Vagina (tissue), 2 donors: ENCODE results near the gene ZSCAN4. TPM values are rescaled to one million over a fixed set of nuclear protein-coding genes. Genes with fewer than 3 reads are reported as not detected.
A peak's percentile ranks its signal among the peaks of the same experiment; 100 is the strongest.

Source experiments
- DNase-seq, 2 donors: peaks; one replicate each; pipeline ENCODE4 v3.0.0-alpha.2; 2017; ENCODE audit errors: extremely low spot score in 2 of 2
- H3K27ac ChIP-seq: fragments of 200-600 bp; sonication (generic); one replicate; pipeline ENCODE4 v1.5.1; 2019
- H3K27me3 ChIP-seq: fragments of 200-600 bp; sonication (generic); one replicate; pipeline ENCODE4 v1.5.1; 2019
- H3K36me3 ChIP-seq, 2 donors: fragments of 200-600 bp; sonication (generic); one replicate each; pipeline ENCODE4 v1.5.1; 2017 to 2019
- H3K4me1 ChIP-seq: fragments of 200-600 bp; sonication (generic); one replicate; pipeline ENCODE4 v1.5.1; 2019
- H3K4me3 ChIP-seq, 2 donors: fragments of 200-600 bp; sonication (generic); 1 replicate in 1 of 2; 2 replicates in 1 of 2; pipeline ENCODE4 v1.5.1; 2016 to 2019
- H3K9me3 ChIP-seq: fragments of 200-600 bp; sonication (generic); one replicate; pipeline ENCODE4 v1.5.1; 2019
- POLR2A ChIP-seq, 2 donors: fragments of 450-650 bp; IDR thresholded peaks; one replicate each; pipeline ENCODE4 v1.6.1; 2017; ENCODE audit warnings: antibody characterized with exemption in 2 of 2, mild to moderate bottlenecking in 2 of 2, moderate library complexity in 2 of 2
- POLR2AphosphoS5 ChIP-seq, 2 donors: sonication (generic); formaldehyde crosslinking; IDR thresholded peaks; one replicate each; pipeline ENCODE4 v1.9.0; 2017; ENCODE audit warnings: antibody characterized with exemption in 2 of 2, mild to moderate bottlenecking in 2 of 2, low read depth in 1 of 2; ENCODE audit not compliant: insufficient read depth in 1 of 2
- intact Hi-C: fragments of 100-400 bp; cut with DNase I; formaldehyde crosslinking; loops from one replicate; pipeline ENCODE4 v1.15.1; 2023
- total RNA-seq: library from RNA; depleted of rRNA; stranded (reverse); fragments of >200 nt; gene quantifications from one replicate; pipeline ENCODE4 v1.2.3, GENCODE V29; 2016
- TF ChIP-seq, protein P1 (sequence below), 3 experiments: fragments of 450-650 bp in 2 of 3; fragments of 200-600 bp in 1 of 3; sonication (generic) in 1 of 3; IDR thresholded peaks; one replicate each; pipeline ENCODE4 v1.5.1; 2017 to 2019; ENCODE audit warnings: antibody characterized with exemption in 3 of 3, mild to moderate bottlenecking in 2 of 3, moderate library complexity in 2 of 3

ZSCAN4 gene
- total RNA-seq, 1 donor from 2014 or later, result not detected

DNA sequence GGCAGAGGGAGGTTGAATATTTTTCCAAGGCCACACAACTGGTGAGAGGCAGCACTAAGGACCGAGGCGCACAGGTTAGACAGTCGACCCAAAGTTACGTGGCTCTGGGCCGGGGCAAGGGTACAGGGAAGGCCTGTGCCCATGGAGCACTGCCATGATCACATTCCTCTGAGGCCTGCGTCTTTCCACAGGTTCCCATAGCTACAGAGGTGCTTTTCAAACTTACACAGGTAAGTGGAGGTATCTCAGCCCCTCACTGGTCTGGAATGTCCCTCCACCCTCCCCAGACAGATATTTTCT is 35.0 kb upstream of the ZSCAN4 start:
- H3K36me3 ChIP-seq, result peaks cover 0 to 48% of the 10 kb centered on the region in 2 donors
- intact Hi-C loops, result no loop called here

DNA sequence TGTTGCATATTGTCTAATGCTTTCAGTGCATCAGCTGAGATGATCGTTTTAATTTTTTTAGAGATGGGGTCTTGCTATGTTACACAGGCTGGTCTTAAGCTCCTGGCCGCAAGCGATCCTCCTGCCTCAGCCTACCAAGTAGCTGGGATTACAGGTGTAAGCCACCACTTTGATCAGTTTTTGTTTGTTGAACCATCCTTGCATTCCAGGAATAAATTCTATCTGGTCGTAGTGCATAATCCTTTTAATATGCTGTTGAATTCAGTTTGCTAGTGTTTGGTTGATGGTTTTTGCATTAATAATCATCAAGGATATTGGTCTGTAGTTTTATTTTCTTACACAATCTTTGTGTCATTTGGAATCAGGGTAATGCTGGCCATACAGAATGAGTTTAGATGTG is 31.4 kb upstream of the ZSCAN4 start:
- peaks cover 11% of the 10 kb centered on the region for H3K4me1 ChIP-seq
- no peak overlapping the region for H3K4me3 ChIP-seq
- H3K36me3 ChIP-seq, result peaks cover 13 to 78% of the 10 kb centered on the region in 2 donors
- H3K27me3 ChIP-seq, result no peaks in the 10 kb centered on the region
- intact Hi-C loops, result no loop called here
- DNase-seq, result no peak
- no peak overlapping the region for H3K27ac ChIP-seq
- TF ChIP-seq POLR2AphosphoS5 (IDR thresholded peaks at IDR 0.05; ENCODE audit: insufficient read depth in 1 of 2, low read depth in 1 of 2) (no peak), POLR2A (IDR thresholded peaks at IDR 0.05) (no peak)
- TF ChIP-seq, protein P1, sequence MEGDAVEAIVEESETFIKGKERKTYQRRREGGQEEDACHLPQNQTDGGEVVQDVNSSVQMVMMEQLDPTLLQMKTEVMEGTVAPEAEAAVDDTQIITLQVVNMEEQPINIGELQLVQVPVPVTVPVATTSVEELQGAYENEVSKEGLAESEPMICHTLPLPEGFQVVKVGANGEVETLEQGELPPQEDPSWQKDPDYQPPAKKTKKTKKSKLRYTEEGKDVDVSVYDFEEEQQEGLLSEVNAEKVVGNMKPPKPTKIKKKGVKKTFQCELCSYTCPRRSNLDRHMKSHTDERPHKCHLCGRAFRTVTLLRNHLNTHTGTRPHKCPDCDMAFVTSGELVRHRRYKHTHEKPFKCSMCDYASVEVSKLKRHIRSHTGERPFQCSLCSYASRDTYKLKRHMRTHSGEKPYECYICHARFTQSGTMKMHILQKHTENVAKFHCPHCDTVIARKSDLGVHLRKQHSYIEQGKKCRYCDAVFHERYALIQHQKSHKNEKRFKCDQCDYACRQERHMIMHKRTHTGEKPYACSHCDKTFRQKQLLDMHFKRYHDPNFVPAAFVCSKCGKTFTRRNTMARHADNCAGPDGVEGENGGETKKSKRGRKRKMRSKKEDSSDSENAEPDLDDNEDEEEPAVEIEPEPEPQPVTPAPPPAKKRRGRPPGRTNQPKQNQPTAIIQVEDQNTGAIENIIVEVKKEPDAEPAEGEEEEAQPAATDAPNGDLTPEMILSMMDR (IDR thresholded peaks at IDR 0.05), result no peak
- peaks cover 54% of the 10 kb centered on the region for H3K9me3 ChIP-seq

More for the DNA sequence above, 35.0 kb upstream of the ZSCAN4 start:
- peak in 1 of 2 donors; percentile 49 for DNase-seq
- peaks cover 11% of the 10 kb centered on the region for H3K4me1 ChIP-seq
- no peak overlapping the region for H3K27ac ChIP-seq
- peaks cover 24% of the 10 kb centered on the region for H3K9me3 ChIP-seq
- peak overlapping the region; percentile 60 to 79 for H3K4me3 ChIP-seq
- TF ChIP-seq, protein P1 (IDR thresholded peaks at IDR 0.05), result no peak
- no peaks in the 10 kb centered on the region for H3K27me3 ChIP-seq

DNA sequence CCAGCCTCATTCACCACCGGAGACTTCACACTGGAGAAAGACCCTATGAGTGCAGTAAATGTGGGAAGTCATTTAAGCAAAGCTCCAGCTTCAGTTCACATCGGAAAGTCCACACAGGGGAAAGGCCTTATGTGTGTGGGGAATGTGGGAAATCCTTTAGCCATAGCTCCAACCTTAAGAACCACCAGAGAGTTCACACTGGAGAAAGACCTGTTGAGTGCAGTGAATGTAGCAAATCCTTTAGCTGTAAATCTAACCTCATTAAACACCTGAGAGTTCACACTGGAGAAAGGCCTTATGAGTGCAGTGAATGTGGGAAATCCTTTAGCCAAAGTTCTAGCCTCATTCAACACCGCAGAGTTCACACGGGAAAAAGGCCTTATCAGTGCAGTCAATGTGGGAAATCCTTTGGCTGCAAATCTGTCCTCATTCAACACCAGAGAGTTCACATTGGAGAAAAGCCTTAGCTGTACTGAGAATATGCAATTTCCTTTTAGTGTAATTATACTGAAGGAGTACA is 27.0 kb upstream of the ZSCAN4 start:
- H3K4me3 ChIP-seq, result no peak overlapping the region
- no peaks in the 10 kb centered on the region for H3K27me3 ChIP-seq
- TF ChIP-seq POLR2AphosphoS5 (IDR thresholded peaks at IDR 0.05; ENCODE audit: insufficient read depth in 1 of 2, low read depth in 1 of 2) (no peak), POLR2A (IDR thresholded peaks at IDR 0.05) (no peak)
- TF ChIP-seq, protein P1 (IDR thresholded peaks at IDR 0.05), result no peak
- no peaks in the 10 kb centered on the region for H3K4me1 ChIP-seq
- peak in 1 of 2 donors; percentile 13 for DNase-seq
- intact Hi-C loops, result no loop called here
- no peak overlapping the region for H3K27ac ChIP-seq
- peaks cover 13 to 64% of the 10 kb centered on the region in 2 donors for H3K36me3 ChIP-seq
- H3K9me3 ChIP-seq, result peaks cover 61% of the 10 kb centered on the region

- TF ChIP-seq POLR2AphosphoS5 (IDR thresholded peaks at IDR 0.05; ENCODE audit: insufficient read depth in 1 of 2, low read depth in 1 of 2), result no peak
- TF ChIP-seq, protein P1 (IDR thresholded peaks at IDR 0.05), result no peak
- TF ChIP-seq POLR2A (IDR thresholded peaks at IDR 0.05), result no peak
- Histone ChIP-seq H3K36me3 (peaks cover 13 to 57% of the 10 kb centered on the region in 2 donors), H3K9me3 (peaks cover 59% of the 10 kb centered on the region)
These were observed 26.2 kb upstream of the ZSCAN4 start for GRCh38 chr19:57642396-57643046.

GRCh38 chr19:57643734-57644133 is 25.0 kb upstream of the ZSCAN4 start:
- H3K4me1 ChIP-seq, result no peaks in the 10 kb centered on the region
- no peak overlapping the region for H3K4me3 ChIP-seq
- peaks cover 52% of the 10 kb centered on the region for H3K9me3 ChIP-seq
- TF ChIP-seq, protein P1 (IDR thresholded peaks at IDR 0.05), result no peak
- no peak for TF ChIP-seq POLR2A (IDR thresholded peaks at IDR 0.05)
- no peak for TF ChIP-seq POLR2AphosphoS5 (IDR thresholded peaks at IDR 0.05; ENCODE audit: insufficient read depth in 1 of 2, low read depth in 1 of 2)
- no peaks in the 10 kb centered on the region for H3K27me3 ChIP-seq
- H3K27ac ChIP-seq, result no peak overlapping the region
- intact Hi-C loops, result no loop called here
- H3K36me3 ChIP-seq, result peaks cover 13 to 45% of the 10 kb centered on the region in 2 donors
- DNase-seq, result no peak

More at GRCh38 chr19:57642396-57643046, 26.2 kb upstream of the ZSCAN4 start:
- Histone ChIP-seq H3K4me1 (no peaks in the 10 kb centered on the region), H3K27me3 (no peaks in the 10 kb centered on the region), H3K27ac (no peak overlapping the region), H3K4me3 (no peak overlapping the region)
- intact Hi-C loops, result no loop called here
- DNase-seq, result peak in 1 of 2 donors; percentile 11
